ENCODE data around the gene GBGT1.

- TF ChIP-seq POLR2A (IDR thresholded peaks at IDR 0.05; ENCODE audit: low read depth, low read length) (no peak), POLR2AphosphoS5 (IDR thresholded peaks at IDR 0.05; ENCODE audit: low read depth, low read length) (no peak)
These were observed 24.2 kb downstream of the GBGT1 start for GRCh38 chr9:133139246-133140173.

Data from GM12891 (cell line).